HT-29 (cell line): ENCODE results near the gene COL5A1. TPM values are rescaled to one million over a fixed set of nuclear protein-coding genes. Genes with fewer than 3 reads are reported as not detected.

ENCODE experiments used
- DNase-seq: peaks from one replicate; pipeline ENCODE4 v3.0.0-alpha.2; 2015; ENCODE audit warnings: low spot score
- total RNA-seq: library from RNA; depleted of rRNA; stranded (reverse); fragments of >200 nt; shearing (Covaris generic); gene quantifications from 2 replicates; pipeline ENCODE4 v1.2.3, GENCODE V29; 2014

Gene COL5A1
- total RNA-seq, 1 experiment from 2014 or later, result 0.43 TPM

DNA sequence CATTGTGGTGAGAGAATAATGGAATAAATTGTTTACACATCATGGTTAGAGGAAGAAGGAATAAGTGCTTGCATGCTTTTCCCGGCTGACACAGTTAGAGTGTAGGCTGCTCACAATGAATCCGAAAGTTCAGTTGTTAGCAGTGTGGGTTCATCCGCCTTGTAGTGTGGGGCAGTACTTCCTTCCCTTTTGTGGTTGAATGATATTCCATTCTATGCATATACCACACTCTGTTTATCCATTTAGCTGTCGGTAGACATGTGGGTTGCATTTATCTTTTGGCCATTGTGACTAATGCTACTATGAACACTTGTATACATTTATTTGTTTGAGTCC lies 84.0 kb downstream of the COL5A1 start:
- DNase-seq, result no peak

DNA sequence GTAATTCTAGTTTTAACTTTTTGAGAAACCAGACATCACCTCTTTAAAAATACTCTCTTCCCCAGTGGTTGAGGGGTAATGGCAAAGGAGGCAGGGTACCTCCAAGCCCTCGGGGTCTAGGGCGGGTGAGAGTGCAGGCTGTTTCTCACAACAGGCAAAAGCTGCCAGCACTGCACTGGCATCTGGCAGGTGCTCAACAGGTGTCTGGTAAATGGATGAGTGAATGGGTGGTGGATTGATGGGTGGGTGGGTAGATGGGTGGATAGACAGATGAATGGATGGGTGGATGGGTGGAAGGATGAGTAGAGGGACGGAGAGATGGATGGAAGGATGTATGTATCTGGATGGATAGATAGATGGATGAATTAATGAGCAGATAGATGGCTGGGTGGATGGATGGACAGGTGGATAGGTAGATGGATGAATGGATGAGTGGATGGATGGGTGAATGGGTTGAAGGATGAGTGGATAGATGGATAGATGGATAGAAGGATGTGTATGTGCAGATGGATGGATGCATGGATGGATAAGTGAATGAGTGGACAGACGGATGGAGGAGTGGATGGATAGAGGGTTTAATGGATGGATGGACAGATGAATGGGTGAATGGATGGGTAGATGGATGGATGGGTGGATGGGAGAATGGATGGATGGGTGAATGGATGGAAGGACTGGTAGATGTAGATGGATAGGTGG lies 84.6 kb downstream of the COL5A1 start:
- DNase-seq, result no peak

DNA sequence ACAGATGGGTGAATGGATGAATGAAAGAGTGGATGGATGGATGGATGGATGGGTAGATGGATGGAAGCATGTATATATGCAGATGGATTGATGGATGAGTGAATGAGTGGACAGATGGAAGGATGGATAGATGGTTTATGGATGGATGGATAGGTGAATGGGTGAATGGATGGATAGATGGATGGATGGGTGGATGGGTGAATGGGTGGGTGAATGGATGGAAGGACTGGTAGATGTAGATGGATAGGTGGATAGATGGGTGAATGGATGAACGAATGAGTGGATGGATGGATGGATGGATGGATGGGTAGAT lies 85.1 kb downstream of the COL5A1 start:
- DNase-seq, result no peak

DNA sequence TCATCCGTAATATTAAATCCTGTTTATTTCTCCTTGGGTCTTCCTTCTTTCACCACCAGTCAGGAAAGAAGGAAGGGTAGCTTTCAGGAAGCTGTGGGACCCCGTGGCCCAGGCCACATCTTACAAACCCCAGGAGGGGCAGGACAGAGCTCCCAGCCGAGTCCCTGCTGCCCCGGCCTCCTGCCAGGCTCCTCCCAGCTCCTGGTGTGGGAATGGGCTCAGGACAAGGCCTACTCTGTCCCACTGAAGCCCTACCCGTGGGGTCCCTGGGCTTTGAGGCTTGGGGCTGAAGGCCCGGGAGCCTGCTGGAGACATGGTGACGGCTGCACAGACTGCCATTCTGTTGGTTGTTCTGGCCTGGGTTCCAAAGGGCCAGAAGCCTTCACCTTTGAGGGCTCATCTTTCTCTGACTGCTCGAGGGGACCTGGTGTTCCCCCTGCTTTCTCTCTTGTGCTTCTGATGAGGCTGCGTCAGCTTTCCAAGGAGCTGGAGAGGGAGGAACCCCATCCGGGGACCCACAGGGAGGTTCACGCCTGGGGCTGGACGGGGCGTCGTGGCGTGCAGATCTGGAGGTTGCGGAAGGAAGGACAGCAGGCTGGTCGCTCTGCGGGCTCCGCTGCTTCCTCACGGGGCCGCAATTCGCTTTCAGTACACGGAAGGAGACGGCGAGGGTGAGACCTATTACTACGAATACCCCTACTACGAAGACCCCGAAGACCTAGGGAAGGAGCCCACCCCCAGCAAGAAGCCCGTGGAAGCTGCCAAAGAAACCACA lies 86.6 kb downstream of the COL5A1 start:
- no peak for DNase-seq

DNA sequence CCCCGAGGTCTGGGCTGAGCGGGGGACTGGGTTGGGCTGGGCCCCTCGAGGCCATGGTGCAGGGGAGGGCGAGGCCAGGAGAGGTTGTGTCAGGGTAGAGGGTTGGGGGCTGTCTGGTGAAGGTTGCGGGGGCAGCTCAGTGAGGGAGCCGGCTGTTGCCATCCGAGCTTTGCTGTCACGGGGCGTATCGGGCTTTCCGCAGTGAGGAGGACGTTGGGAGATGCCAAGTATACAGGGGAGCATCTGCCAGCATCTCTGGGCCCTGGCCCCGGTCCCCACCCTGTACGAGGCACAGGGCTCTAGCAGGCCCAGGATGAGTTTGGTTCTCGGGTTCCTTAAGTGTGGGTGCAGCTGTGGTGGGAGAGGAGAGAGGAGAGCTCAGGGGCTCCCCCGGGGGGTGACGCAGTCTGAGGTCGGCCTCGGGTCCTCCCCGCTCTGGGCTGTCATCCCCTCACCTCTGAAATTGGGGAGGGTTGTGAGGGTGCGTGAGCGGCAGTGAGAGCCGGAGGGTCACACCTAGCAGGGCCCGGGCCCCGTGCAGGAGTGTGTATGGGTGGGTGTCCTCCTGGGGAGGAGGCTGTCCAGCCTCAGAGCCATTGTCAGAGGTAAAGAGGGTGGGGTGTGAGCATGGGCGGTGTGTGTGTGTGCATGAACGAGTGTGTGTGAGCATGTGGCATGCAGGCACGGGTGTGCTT lies 87.3 kb downstream of the COL5A1 start:
- DNase-seq, result no peak

DNA sequence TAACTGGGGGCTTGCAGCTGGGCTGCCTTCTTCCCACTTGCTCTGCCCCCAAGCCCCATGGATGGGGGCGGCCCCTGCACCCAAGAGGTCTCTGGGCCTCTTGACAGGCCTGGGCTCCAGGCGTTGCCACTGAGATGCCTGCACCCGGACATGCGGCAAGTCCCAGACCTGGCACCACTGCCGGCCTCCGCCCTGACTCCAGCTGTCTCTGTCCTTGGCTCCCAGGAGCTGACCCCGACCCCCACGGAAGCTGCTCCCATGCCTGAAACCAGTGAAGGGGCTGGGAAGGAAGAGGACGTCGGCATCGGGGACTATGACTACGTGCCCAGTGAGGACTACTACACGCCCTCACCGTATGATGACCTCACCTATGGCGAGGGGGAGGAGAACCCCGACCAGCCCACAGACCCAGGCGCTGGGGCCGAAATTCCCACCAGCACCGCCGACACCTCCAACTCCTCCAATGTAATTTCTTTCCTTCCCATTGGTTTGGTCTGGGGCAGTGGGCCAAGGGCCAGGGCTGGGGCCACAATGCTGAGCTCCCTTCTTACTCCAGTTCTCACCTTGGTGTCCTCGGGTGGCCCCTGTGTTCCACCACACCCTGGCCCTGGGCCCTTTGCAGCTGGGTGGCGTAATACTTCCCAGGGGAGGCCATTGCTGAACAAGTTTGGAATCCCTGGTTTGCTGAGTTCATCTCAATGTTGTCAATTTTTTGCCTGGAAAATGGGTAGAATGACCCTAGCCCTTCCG lies 88.6 kb downstream of the COL5A1 start:
- no peak for DNase-seq

DNA sequence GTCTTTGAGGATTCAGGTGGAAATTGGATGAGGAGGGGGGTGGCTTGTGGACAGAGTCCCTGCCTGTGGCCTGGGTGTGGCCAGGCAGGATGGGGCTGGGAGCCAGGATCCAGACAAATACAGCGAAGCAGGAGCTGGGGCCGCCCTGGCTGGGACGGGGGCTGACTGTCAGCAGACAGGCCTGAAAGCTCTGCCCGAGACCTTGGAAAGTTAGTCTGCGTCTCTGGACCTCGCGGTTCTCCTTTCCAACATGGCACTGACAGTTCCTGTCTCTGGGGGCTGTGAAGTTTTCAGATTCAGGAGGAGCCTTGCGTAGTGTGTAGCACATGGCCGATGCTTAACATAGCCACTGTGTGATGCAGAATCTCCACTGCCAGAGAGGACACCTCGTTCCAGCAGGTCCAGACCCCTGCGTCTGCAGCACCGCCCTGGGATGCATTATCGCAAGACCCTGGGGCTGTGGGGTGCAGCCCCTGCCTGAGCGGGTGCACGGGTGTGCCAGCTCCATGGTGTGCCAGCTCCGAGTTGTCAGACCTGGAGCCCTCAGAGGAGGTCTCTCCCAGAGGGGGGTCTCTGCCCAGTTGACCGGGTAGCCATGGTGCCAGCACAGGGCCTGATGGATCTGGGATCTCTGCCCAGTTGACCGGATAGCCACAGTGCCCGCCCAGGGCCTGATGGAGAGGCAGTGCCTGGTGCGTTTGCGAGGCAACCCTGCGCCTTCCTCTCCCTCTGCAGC lies 89.3 kb downstream of the COL5A1 start:
- DNase-seq, result no peak

DNA sequence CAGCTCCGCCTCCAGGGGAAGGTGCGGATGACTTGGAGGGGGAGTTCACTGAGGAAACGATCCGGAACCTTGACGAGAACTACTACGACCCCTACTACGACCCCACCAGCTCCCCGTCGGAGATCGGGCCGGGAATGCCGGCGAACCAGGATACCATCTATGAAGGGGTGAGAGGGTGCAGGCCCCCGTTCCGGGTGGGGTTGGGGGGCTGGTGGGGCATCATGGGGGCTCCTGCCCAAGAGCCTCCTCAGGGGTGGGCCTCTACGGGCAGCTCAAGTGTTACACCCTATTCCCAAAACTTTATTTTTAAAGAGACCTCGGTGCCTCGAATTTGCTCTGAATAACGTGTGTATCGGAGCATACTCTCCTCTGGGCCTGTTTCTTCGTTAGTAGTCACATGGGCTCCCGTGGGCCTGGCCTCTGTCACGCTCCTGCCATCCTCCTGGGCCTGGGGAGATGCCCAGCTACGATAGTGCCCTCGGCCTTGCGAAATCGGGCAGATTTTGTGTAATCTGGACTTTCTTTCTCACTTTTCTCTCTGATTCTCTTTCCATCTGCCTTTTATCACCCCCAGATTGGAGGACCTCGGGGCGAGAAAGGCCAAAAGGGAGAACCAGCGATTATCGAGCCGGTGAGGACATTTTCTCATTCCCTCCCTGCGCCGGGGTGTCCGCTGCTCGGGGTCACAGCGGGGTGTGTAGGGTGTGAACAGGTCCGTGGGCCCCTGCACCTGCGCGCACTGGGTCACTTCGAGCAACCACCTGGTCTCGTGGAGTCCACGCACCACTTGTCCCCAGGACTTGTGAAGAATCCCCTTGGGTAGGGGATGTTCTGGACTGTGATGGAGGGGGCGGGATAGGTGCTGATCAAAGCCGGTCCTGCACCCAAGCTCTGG lies 90.1 kb downstream of the COL5A1 start:
- DNase-seq, result no peak

DNA sequence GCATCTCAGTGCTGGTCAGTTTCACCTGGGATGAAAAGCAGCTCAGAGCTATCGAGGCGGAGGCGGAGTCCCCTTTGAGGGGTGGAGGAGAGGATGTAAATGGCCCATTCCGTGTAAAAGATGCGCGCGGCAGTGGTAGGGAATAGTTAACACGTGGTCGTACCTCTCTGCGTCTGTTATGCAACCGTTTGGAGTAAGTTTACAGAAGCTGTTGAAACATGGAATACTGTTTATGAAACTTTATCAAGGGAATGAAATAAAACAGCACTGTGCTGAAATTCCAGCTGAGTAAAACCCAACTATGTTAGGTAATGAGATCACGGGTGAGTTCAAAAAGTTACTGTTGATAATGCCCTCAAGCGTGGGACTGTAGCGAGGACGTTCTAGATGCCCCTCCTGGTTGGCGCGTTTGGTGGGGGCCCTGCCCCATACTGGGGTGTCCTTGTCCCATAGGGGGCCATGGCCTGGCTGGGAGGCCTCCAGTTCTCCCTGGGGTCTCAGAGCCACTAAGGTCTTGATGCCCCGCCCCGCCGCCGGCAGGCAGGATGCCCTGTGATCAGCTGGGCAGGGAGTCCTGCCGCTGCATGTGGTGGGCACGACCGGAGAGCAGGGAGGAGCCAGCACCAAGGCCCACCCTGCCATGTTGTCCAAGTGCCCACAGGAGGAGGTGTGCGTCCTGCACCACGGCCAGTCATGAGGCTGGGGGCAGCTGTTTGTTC lies 90.9 kb downstream of the COL5A1 start:
- no peak for DNase-seq

DNA sequence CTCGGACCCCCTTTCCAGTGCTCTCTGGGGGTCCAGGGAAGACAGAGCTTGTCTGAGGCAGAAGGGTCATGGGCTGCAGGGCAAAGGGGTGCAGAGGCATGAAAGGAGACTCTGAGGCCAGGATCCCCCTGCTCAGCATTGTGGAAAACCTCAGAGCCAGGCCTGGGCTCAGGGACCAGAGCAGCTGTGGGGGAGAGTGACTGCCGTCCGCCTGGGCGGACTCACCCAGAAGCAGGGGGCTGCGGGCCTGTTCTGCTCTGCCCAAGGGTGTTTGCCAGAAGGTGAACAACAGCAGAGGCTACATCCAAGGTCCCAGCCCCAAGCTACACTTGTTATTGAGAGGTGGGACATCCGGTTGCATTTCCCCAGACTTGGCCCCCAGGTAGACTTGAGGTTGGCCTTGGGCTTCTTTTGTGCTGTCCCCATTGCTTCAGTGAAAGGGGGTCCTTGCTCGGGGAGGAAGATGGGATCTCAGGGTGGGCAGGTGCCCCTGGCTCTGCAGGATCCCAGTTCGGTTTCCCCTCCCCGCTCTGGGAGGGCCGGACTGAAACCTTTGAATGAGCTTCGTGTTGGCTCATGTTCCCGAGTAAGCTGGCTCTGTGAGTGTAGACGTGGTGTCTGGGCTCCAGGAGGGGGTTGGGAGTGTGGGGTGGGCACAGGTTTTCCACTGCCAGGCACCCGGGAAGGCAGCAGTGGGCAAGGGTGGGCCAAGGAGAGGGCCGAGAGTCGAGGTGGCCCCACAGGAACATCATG lies 92.1 kb downstream of the COL5A1 start:
- DNase-seq, result no peak

DNA sequence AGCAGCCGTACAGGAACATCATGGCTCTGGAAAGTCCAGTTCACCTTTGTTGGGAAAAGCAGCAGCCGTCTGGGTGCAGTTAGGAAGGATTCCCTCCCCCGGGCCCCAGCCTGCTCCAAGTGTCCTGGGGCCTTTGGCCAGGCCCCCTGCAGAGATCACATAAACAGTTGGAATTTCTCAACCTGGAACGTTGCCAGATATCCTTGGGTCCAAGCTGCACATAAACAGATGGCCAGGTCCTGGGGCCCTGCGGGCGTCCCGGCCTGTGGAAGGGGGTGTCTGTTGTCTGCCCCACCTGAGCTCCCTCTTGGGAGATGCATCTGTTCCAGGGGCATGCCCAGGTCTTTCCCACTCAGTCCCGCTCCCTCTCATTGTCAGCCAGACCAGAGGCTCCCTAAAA lies 92.7 kb downstream of the COL5A1 start:
- DNase-seq, result no peak

DNA sequence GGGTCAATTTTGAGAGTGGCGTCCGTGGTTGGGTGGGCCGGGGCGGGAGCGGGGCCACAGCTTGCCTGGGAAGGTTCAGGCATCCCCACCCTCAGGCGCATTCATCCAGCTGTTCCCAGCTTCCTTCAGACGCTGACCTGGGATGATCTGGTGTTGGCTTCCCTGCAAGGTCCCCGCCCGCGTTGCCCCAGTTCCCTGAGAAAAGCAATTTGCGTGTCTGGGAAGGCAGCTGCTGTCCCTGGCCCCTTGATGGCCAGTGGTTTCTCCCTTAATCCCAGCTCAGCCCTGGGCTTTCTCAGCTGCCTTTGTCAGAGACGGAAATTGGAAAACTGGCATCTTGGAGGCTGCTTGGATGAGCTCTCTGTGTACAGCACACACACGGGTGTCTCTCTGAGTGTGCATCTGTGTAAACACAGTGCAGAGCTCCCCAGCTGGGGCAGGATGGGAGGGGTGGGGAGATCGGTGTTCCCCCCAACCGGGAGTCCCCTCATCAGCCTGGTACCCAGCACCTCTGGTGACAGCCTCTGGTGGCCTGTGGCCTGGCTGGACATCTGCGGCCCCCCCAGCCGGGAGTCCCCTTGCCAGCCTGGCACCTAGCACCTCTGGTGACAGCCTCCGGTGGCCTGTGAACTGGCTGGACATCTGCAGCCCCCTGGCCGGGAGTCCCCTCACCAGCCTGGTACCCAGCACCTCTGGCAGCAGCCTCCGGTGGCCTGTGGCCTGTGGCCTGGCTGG lies 94.0 kb downstream of the COL5A1 start:
- no peak for DNase-seq

DNA sequence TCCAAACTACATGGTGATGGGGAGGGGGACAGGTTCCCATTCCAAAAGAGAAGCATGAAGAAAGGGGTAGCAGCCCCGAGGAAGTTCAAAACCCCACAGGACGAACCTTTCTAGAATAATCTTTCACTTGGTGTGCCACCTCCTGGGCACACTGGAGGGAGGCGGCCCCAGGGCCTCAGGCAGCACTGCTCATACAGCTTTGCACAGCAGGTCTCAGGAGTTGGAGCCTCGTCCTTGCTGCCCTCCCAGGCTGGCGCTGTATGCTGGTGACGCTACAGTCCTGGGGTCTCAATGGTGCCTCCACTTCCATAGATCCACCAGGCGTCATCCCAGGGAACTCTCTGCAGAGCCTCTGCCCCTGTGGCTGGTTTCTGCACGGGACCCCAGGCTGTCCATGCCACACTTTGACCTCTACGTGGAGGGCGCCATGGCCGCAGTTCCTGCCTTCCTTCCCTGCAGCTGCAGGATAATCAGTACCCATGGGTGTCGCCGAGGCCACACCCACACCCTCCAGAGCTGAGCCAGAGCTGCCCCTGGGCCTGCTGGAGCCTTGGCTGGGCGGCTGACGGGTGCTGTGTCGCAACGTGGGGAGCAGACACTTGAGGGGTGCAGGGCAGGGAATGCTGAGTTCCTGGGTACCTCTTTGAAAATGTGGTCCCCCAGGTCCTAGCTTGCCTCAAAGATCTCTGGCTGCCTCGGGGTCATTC lies 95.3 kb downstream of the COL5A1 start:
- DNase-seq, result no peak

DNA sequence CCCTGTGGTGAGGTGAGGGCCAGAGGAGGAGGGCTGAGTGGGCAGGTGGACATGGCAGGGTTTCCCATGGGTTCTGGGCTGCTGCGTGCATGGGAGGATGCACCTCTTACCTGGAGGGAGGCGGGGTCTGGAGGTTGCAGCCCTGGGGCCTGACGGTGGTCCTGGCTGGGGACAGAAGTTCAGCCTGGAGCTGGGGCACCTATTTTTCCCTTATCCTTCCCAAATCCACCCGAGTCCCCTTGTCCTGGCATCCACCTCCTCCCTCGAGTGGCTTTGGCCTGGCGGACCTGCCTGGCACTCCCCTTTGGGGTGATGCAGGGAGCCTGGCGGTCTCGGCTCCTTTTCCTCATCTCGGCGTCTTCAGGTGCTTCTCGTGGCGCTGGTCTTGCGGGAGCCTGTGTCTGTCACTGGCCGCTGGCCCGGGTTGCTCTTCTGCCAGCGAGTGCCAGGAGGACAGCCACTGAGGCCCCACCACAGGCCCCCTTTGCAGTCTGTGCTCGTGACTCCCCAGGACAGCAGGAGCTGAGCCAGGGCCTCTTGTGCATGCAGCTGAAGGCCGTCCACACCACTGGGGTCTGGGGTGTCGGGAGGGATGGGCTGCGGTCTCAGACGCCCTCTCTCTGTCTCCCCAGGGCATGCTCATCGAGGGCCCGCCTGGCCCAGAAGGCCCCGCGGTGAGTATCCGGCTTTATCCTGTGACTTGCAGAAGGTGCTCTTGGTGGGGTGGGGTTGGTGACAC lies 96.4 kb downstream of the COL5A1 start:
- DNase-seq, result no peak

DNA sequence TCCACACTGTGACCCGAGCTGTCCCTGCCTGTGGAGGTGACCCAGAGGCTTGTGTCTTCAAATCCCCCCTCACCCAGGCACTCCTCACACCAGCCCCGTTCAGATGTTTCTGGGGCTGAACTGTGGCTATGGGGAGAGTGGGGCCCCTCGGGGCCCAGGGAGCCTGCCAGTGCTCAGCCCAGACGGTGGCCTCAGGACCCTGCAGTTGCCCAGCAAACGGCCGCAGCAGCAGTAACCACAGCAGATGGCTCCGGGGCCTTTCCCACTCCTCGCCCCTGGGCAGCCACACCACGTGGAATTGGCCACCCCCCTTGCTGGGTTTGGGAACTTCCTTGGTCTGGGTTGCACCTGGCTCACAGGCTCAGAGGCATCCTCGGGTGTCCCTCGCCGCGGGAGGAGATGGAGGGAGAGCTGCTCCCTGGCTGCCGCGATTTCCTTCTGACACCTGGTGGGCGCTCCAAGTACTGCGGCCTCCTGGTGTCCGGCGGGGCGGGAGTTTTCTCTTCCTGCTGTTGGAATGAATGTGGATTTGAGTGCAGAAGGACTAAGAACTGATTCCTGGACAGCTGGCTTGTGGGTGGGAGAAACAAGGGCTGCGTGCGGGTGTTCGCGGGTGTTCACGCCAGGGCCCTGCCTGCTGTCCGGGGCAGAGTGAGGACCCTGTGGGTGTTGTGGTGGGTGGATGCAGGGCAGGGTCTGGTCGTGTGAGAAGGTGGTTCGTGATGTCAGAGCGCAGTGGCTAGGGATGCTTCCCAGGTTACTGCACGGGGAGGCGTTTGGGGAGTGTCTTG lies 97.5 kb downstream of the COL5A1 start:
- DNase-seq, result peak; percentile 66

DNA sequence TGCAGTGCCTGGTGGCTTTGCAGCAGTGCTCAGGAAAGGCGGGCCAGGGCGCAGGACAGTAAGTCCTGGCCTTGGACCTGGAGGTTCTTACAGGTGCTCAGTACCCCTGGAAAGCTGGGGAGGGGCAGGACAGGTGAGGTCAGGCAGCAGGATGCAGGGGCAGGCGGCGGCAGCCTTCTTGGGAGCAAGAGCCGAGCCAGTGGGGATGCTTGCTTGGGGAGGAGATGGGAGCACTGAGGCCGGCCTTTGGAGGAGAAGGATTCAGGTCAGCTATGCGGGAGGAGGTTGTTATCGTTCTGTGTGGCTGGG lies 98.0 kb downstream of the COL5A1 start:
- no peak for DNase-seq
